ENCODE data around the gene SPINK8.
"Not testable (repeated sequence)": the region's sequence is repeated elsewhere in the genome, so short reads cannot be mapped to it uniquely, and the experiment has no call there.

The SPINK8 gene

GRCh38 chr3:48276911-48277641, 56.4 kb downstream of the SPINK8 start:
- no peak for DNase-seq

GRCh38 chr3:48275287-48276027, 58.0 kb downstream of the SPINK8 start:
- DNase-seq: no peak

- no peak for DNase-seq
Measured at GRCh38 chr3:48274452-48274851, 59.0 kb downstream of the SPINK8 start.

- peak; percentile 69 for DNase-seq
Measured at GRCh38 chr3:48273594-48274211, 59.8 kb downstream of the SPINK8 start.

- no peak for DNase-seq
Measured at GRCh38 chr3:48271763-48272498, 61.5 kb downstream of the SPINK8 start.

- DNase-seq: not testable (repeated sequence)
Measured at GRCh38 chr3:48271223-48271622, 62.2 kb downstream of the SPINK8 start.

GRCh38 chr3:48270306-48270705, 63.2 kb downstream of the SPINK8 start:
- no peak for DNase-seq

- no peak for DNase-seq
Measured at GRCh38 chr3:48269592-48269991, 63.9 kb downstream of the SPINK8 start.

- DNase-seq: peak; percentile 21
Measured at GRCh38 chr3:48268936-48269561, 64.4 kb downstream of the SPINK8 start.

- peak; percentile 78 for DNase-seq
Measured at GRCh38 chr3:48268381-48268935, 65.0 kb downstream of the SPINK8 start.

- DNase-seq: no peak
Measured at GRCh38 chr3:48267782-48268181, 65.7 kb downstream of the SPINK8 start.

- no peak for DNase-seq
Measured at GRCh38 chr3:48258530-48258929, 74.9 kb downstream of the SPINK8 start.

Data from CD4-positive, alpha-beta T cell treated with Interleukin-21 for 1 hour (primary cell).